GDM1 (cell line): ENCODE data around the gene FOXF1.
A peak's percentile ranks its signal among the peaks of the same experiment; 100 is the strongest.

Experiments
- DNase-seq: peaks from one replicate; lab custom pipeline; 2025; lab: John Stamatoyannopoulos, UW

Gene FOXF1

GRCh38 chr16:86558355-86559193, 48.2 kb downstream of the FOXF1 start:
- DNase-seq = no peak

DNA sequence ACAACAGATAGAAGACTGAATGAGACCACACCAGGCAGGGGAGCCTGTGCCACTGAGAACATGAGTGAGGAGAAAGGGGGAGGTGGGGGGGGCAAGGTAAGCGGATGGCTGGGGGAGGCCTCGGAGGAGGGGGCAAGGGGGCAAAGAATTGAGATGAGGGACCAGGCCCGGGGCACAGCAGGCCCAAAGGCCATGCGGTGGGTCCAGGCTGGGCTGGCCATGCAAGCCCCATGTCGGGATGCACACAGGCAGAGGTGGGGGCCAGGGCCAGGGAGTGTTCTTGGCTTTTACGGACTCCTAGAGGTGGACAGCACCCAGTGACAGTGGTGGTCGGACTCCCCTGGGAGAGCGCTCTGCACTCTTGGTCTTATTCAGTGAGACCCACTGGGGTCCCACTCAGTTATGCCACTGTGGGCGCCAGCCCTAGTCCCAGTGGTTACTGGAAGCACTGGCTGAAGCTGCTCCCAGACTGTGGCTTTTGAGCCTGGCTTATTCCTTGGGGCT, 49.5 kb downstream of the FOXF1 start:
- DNase-seq = no peak

GRCh38 chr16:86562356-86562755, 52.0 kb downstream of the FOXF1 start:
- DNase-seq = no peak

- DNase-seq = peak; percentile 13
Observed at GRCh38 chr16:86563469-86564345, 53.4 kb downstream of the FOXF1 start.
